Measurements from ENCODE around the gene PTPRD.

Gene PTPRD

GRCh38 chr9:10135553-10135952 lies 477.2 kb downstream of the PTPRD start:
- no peaks in the 10 kb centered on the region for H3K9me3 ChIP-seq (ENCODE audit: control insufficient read depth, insufficient read depth, low read length)
- no peaks in the 10 kb centered on the region for H3K36me3 ChIP-seq (ENCODE audit: insufficient read depth, low read length)
- no peak overlapping the region for H3K9ac ChIP-seq (ENCODE audit: low read depth, low read length)
- H3K4me1 ChIP-seq (ENCODE audit: insufficient read depth, low read length): no peaks in the 10 kb centered on the region

GRCh38 chr9:10134266-10134665 lies 478.5 kb downstream of the PTPRD start:
- Histone ChIP-seq H3K4me1 (ENCODE audit: insufficient read depth, low read length) (no peaks in the 10 kb centered on the region), H3K36me3 (ENCODE audit: insufficient read depth, low read length) (no peaks in the 10 kb centered on the region), H3K9ac (ENCODE audit: low read depth, low read length) (no peak overlapping the region), H3K9me3 (ENCODE audit: control insufficient read depth, insufficient read depth, low read length) (no peaks in the 10 kb centered on the region)

GRCh38 chr9:10130061-10130675 lies 482.6 kb downstream of the PTPRD start:
- H3K9ac ChIP-seq (ENCODE audit: low read depth, low read length): no peak overlapping the region
- H3K4me1 ChIP-seq (ENCODE audit: insufficient read depth, low read length): no peaks in the 10 kb centered on the region
- no peaks in the 10 kb centered on the region for H3K9me3 ChIP-seq (ENCODE audit: control insufficient read depth, insufficient read depth, low read length)
- H3K36me3 ChIP-seq (ENCODE audit: insufficient read depth, low read length): no peaks in the 10 kb centered on the region

GRCh38 chr9:10127867-10128266 lies 484.9 kb downstream of the PTPRD start:
- H3K9me3 ChIP-seq (ENCODE audit: control insufficient read depth, insufficient read depth, low read length): no peaks in the 10 kb centered on the region
- no peaks in the 10 kb centered on the region for H3K36me3 ChIP-seq (ENCODE audit: insufficient read depth, low read length)
- H3K9ac ChIP-seq (ENCODE audit: low read depth, low read length): no peak overlapping the region
- H3K4me1 ChIP-seq (ENCODE audit: insufficient read depth, low read length): no peaks in the 10 kb centered on the region

- no peaks in the 10 kb centered on the region for H3K36me3 ChIP-seq (ENCODE audit: insufficient read depth, low read length)
- H3K4me1 ChIP-seq (ENCODE audit: insufficient read depth, low read length): no peaks in the 10 kb centered on the region
- no peak overlapping the region for H3K9ac ChIP-seq (ENCODE audit: low read depth, low read length)
- no peaks in the 10 kb centered on the region for H3K9me3 ChIP-seq (ENCODE audit: control insufficient read depth, insufficient read depth, low read length)
Observed at GRCh38 chr9:10112798-10113197, 500.0 kb downstream of the PTPRD start.

GRCh38 chr9:10112070-10112469 lies 500.7 kb downstream of the PTPRD start:
- Histone ChIP-seq H3K9ac (ENCODE audit: low read depth, low read length) (no peak overlapping the region), H3K4me1 (ENCODE audit: insufficient read depth, low read length) (no peaks in the 10 kb centered on the region), H3K36me3 (ENCODE audit: insufficient read depth, low read length) (no peaks in the 10 kb centered on the region), H3K9me3 (ENCODE audit: control insufficient read depth, insufficient read depth, low read length) (no peaks in the 10 kb centered on the region)

GRCh38 chr9:10108815-10109214 lies 504.0 kb downstream of the PTPRD start:
- Histone ChIP-seq H3K9me3 (ENCODE audit: control insufficient read depth, insufficient read depth, low read length) (no peaks in the 10 kb centered on the region), H3K4me1 (ENCODE audit: insufficient read depth, low read length) (no peaks in the 10 kb centered on the region), H3K36me3 (ENCODE audit: insufficient read depth, low read length) (no peaks in the 10 kb centered on the region), H3K9ac (ENCODE audit: low read depth, low read length) (no peak overlapping the region)

GRCh38 chr9:10104774-10105173 lies 508.0 kb downstream of the PTPRD start:
- Histone ChIP-seq H3K9ac (ENCODE audit: low read depth, low read length) (no peak overlapping the region), H3K36me3 (ENCODE audit: insufficient read depth, low read length) (no peaks in the 10 kb centered on the region), H3K9me3 (ENCODE audit: control insufficient read depth, insufficient read depth, low read length) (no peaks in the 10 kb centered on the region), H3K4me1 (ENCODE audit: insufficient read depth, low read length) (no peaks in the 10 kb centered on the region)

- no peak overlapping the region for H3K9ac ChIP-seq (ENCODE audit: low read depth, low read length)
Observed at GRCh38 chr9:10095208-10095607, 517.6 kb downstream of the PTPRD start.

GRCh38 chr9:10094563-10094962 lies 518.2 kb downstream of the PTPRD start:
- H3K9ac ChIP-seq (ENCODE audit: low read depth, low read length): no peak overlapping the region
- H3K9me3 ChIP-seq (ENCODE audit: control insufficient read depth, insufficient read depth, low read length): no peaks in the 10 kb centered on the region
- no peaks in the 10 kb centered on the region for H3K36me3 ChIP-seq (ENCODE audit: insufficient read depth, low read length)
- H3K4me1 ChIP-seq (ENCODE audit: insufficient read depth, low read length): no peaks in the 10 kb centered on the region

More at GRCh38 chr9:10095208-10095607, 517.6 kb downstream of the PTPRD start:
- Histone ChIP-seq H3K36me3 (ENCODE audit: insufficient read depth, low read length) (no peaks in the 10 kb centered on the region), H3K9me3 (ENCODE audit: control insufficient read depth, insufficient read depth, low read length) (no peaks in the 10 kb centered on the region), H3K4me1 (ENCODE audit: insufficient read depth, low read length) (no peaks in the 10 kb centered on the region)

GRCh38 chr9:10080012-10080411 lies 532.8 kb downstream of the PTPRD start:
- H3K9me3 ChIP-seq (ENCODE audit: control insufficient read depth, insufficient read depth, low read length): no peaks in the 10 kb centered on the region
- no peak overlapping the region for H3K9ac ChIP-seq (ENCODE audit: low read depth, low read length)
- peaks cover 13% of the 10 kb centered on the region for H3K4me1 ChIP-seq (ENCODE audit: insufficient read depth, low read length)
- H3K36me3 ChIP-seq (ENCODE audit: insufficient read depth, low read length): no peaks in the 10 kb centered on the region

- H3K36me3 ChIP-seq (ENCODE audit: insufficient read depth, low read length): no peaks in the 10 kb centered on the region
- H3K9ac ChIP-seq (ENCODE audit: low read depth, low read length): no peak overlapping the region
- peaks cover 13% of the 10 kb centered on the region for H3K4me1 ChIP-seq (ENCODE audit: insufficient read depth, low read length)
- H3K9me3 ChIP-seq (ENCODE audit: control insufficient read depth, insufficient read depth, low read length): no peaks in the 10 kb centered on the region
Observed at GRCh38 chr9:10079284-10079964, 533.4 kb downstream of the PTPRD start.

GRCh38 chr9:10071579-10071978 lies 541.2 kb downstream of the PTPRD start:
- H3K9me3 ChIP-seq (ENCODE audit: control insufficient read depth, insufficient read depth, low read length): no peaks in the 10 kb centered on the region
- H3K36me3 ChIP-seq (ENCODE audit: insufficient read depth, low read length): no peaks in the 10 kb centered on the region
- no peaks in the 10 kb centered on the region for H3K4me1 ChIP-seq (ENCODE audit: insufficient read depth, low read length)
- H3K9ac ChIP-seq (ENCODE audit: low read depth, low read length): no peak overlapping the region

GRCh38 chr9:10062629-10063395 lies 550.0 kb downstream of the PTPRD start:
- Histone ChIP-seq H3K4me1 (ENCODE audit: insufficient read depth, low read length) (peaks cover 4% of the 10 kb centered on the region; the same call in 1 of the 2 replicates), H3K36me3 (ENCODE audit: insufficient read depth, low read length) (no peaks in the 10 kb centered on the region), H3K9me3 (ENCODE audit: control insufficient read depth, insufficient read depth, low read length) (no peaks in the 10 kb centered on the region), H3K9ac (ENCODE audit: low read depth, low read length) (no peak overlapping the region)

- Histone ChIP-seq H3K9ac (ENCODE audit: low read depth, low read length) (no peak overlapping the region), H3K9me3 (ENCODE audit: control insufficient read depth, insufficient read depth, low read length) (no peaks in the 10 kb centered on the region), H3K4me1 (ENCODE audit: insufficient read depth, low read length) (peaks cover 4% of the 10 kb centered on the region; the same call in 1 of the 2 replicates), H3K36me3 (ENCODE audit: insufficient read depth, low read length) (no peaks in the 10 kb centered on the region)
Observed at GRCh38 chr9:10059044-10059443, 553.8 kb downstream of the PTPRD start.
